Measurements from ENCODE around the gene TMED7.

The TMED7 gene

GRCh38 chr5:115623658-115624057 is 2.2 kb downstream of the TMED7 start:
- no peak overlapping the region for H3K9ac ChIP-seq (ENCODE audit: low read length)
- no peaks in the 10 kb centered on the region for H3K27me3 ChIP-seq (ENCODE audit: control insufficient read depth, insufficient read depth, low read length)
- H3K4me3 ChIP-seq (ENCODE audit: low read length): peak overlapping the region; percentile 98
- H3K36me3 ChIP-seq (ENCODE audit: control insufficient read depth, insufficient read depth, low read length): no peaks in the 10 kb centered on the region
- no peak overlapping the region for H3K27ac ChIP-seq (ENCODE audit: low read depth, low read length)
- peaks cover 21% of the 10 kb centered on the region for H3K4me1 ChIP-seq (ENCODE audit: control insufficient read depth, insufficient read depth, low read length)

- no peak overlapping the region for H3K4me3 ChIP-seq (ENCODE audit: low read length)
- no peak overlapping the region for H3K9ac ChIP-seq (ENCODE audit: low read length)
- no peaks in the 10 kb centered on the region for H3K36me3 ChIP-seq (ENCODE audit: control insufficient read depth, insufficient read depth, low read length)
- no peak overlapping the region for H3K27ac ChIP-seq (ENCODE audit: low read depth, low read length)
- peaks cover 18% of the 10 kb centered on the region for H3K4me1 ChIP-seq (ENCODE audit: control insufficient read depth, insufficient read depth, low read length)
- H3K27me3 ChIP-seq (ENCODE audit: control insufficient read depth, insufficient read depth, low read length): no peaks in the 10 kb centered on the region
Observed at GRCh38 chr5:115621365-115621900, 4.4 kb downstream of the TMED7 start.

- H3K36me3 ChIP-seq (ENCODE audit: control insufficient read depth, insufficient read depth, low read length): peaks cover 3% of the 10 kb centered on the region
- no peak overlapping the region for H3K4me3 ChIP-seq (ENCODE audit: low read length)
- H3K27ac ChIP-seq (ENCODE audit: low read depth, low read length): no peak overlapping the region
- H3K4me1 ChIP-seq (ENCODE audit: control insufficient read depth, insufficient read depth, low read length): no peaks in the 10 kb centered on the region
- no peak overlapping the region for H3K9ac ChIP-seq (ENCODE audit: low read length)
- H3K27me3 ChIP-seq (ENCODE audit: control insufficient read depth, insufficient read depth, low read length): no peaks in the 10 kb centered on the region
Observed at GRCh38 chr5:115616892-115617291, 8.9 kb downstream of the TMED7 start.

- Histone ChIP-seq H3K27ac (ENCODE audit: low read depth, low read length) (no peak overlapping the region), H3K4me3 (ENCODE audit: low read length) (no peak overlapping the region), H3K27me3 (ENCODE audit: control insufficient read depth, insufficient read depth, low read length) (no peaks in the 10 kb centered on the region), H3K4me1 (ENCODE audit: control insufficient read depth, insufficient read depth, low read length) (no peaks in the 10 kb centered on the region), H3K36me3 (ENCODE audit: control insufficient read depth, insufficient read depth, low read length) (peaks cover 3% of the 10 kb centered on the region), H3K9ac (ENCODE audit: low read length) (no peak overlapping the region)
Observed at GRCh38 chr5:115616472-115616871, 9.4 kb downstream of the TMED7 start.

- H3K36me3 ChIP-seq (ENCODE audit: control insufficient read depth, insufficient read depth, low read length): peaks cover 3% of the 10 kb centered on the region
- no peaks in the 10 kb centered on the region for H3K27me3 ChIP-seq (ENCODE audit: control insufficient read depth, insufficient read depth, low read length)
- no peak overlapping the region for H3K4me3 ChIP-seq (ENCODE audit: low read length)
- H3K27ac ChIP-seq (ENCODE audit: low read depth, low read length): no peak overlapping the region
- H3K4me1 ChIP-seq (ENCODE audit: control insufficient read depth, insufficient read depth, low read length): no peaks in the 10 kb centered on the region
- no peak overlapping the region for H3K9ac ChIP-seq (ENCODE audit: low read length)
Observed at GRCh38 chr5:115611873-115612272, 14.0 kb downstream of the TMED7 start.

- peaks cover 3% of the 10 kb centered on the region for H3K36me3 ChIP-seq (ENCODE audit: control insufficient read depth, insufficient read depth, low read length)
- peak overlapping the region; percentile 47 for H3K27ac ChIP-seq (ENCODE audit: low read depth, low read length)
- no peaks in the 10 kb centered on the region for H3K27me3 ChIP-seq (ENCODE audit: control insufficient read depth, insufficient read depth, low read length)
- no peak overlapping the region for H3K4me3 ChIP-seq (ENCODE audit: low read length)
- H3K4me1 ChIP-seq (ENCODE audit: control insufficient read depth, insufficient read depth, low read length): peaks cover 2% of the 10 kb centered on the region
- H3K9ac ChIP-seq (ENCODE audit: low read length): no peak overlapping the region
Observed at GRCh38 chr5:115607935-115608334, 17.9 kb downstream of the TMED7 start.

GRCh38 chr5:115605436-115605835 is 20.4 kb downstream of the TMED7 start:
- Histone ChIP-seq H3K36me3 (ENCODE audit: control insufficient read depth, insufficient read depth, low read length) (peaks cover 3% of the 10 kb centered on the region), H3K27me3 (ENCODE audit: control insufficient read depth, insufficient read depth, low read length) (no peaks in the 10 kb centered on the region), H3K4me1 (ENCODE audit: control insufficient read depth, insufficient read depth, low read length) (peaks cover 6% of the 10 kb centered on the region), H3K4me3 (ENCODE audit: low read length) (no peak overlapping the region), H3K27ac (ENCODE audit: low read depth, low read length) (no peak overlapping the region), H3K9ac (ENCODE audit: low read length) (no peak overlapping the region)

GRCh38 chr5:115602591-115603125 is 23.2 kb downstream of the TMED7 start:
- peaks cover 6% of the 10 kb centered on the region for H3K4me1 ChIP-seq (ENCODE audit: control insufficient read depth, insufficient read depth, low read length)
- peak overlapping the region; percentile 85 for H3K27ac ChIP-seq (ENCODE audit: low read depth, low read length)
- no peak overlapping the region for H3K9ac ChIP-seq (ENCODE audit: low read length)
- H3K4me3 ChIP-seq (ENCODE audit: low read length): peak overlapping the region; percentile 82
- peaks cover 3% of the 10 kb centered on the region for H3K36me3 ChIP-seq (ENCODE audit: control insufficient read depth, insufficient read depth, low read length)
- H3K27me3 ChIP-seq (ENCODE audit: control insufficient read depth, insufficient read depth, low read length): no peaks in the 10 kb centered on the region

GRCh38 chr5:115601701-115602590 is 23.9 kb downstream of the TMED7 start, which contains the start of gene TICAM2:
TICAM2 (minus strand) TSS chr5:115602479; CDS start chr5:115581256, 21,223 bp downstream.
- Histone ChIP-seq H3K9ac (ENCODE audit: low read length) (peak within 1 kb of the TSS; percentile 52), H3K27me3 (ENCODE audit: control insufficient read depth, insufficient read depth, low read length) (no peaks in the 10 kb centered on the region), H3K4me1 (ENCODE audit: control insufficient read depth, insufficient read depth, low read length) (peaks cover 6% of the 10 kb centered on the region), H3K36me3 (ENCODE audit: control insufficient read depth, insufficient read depth, low read length) (peaks cover 3% of the 10 kb centered on the region), H3K27ac (ENCODE audit: low read depth, low read length) (peak within 1 kb of the TSS; percentile 85), H3K4me3 (ENCODE audit: low read length) (peak within 1 kb of the TSS; percentile 82)

- Histone ChIP-seq H3K27ac (ENCODE audit: low read depth, low read length) (no peak overlapping the region), H3K27me3 (ENCODE audit: control insufficient read depth, insufficient read depth, low read length) (no peaks in the 10 kb centered on the region), H3K4me1 (ENCODE audit: control insufficient read depth, insufficient read depth, low read length) (peaks cover 6% of the 10 kb centered on the region), H3K36me3 (ENCODE audit: control insufficient read depth, insufficient read depth, low read length) (peaks cover 3% of the 10 kb centered on the region), H3K4me3 (ENCODE audit: low read length) (no peak overlapping the region), H3K9ac (ENCODE audit: low read length) (no peak overlapping the region)
Observed at GRCh38 chr5:115600766-115601165, 25.1 kb downstream of the TMED7 start.

GRCh38 chr5:115599924-115600323 is 25.9 kb downstream of the TMED7 start:
- peaks cover 6% of the 10 kb centered on the region for H3K4me1 ChIP-seq (ENCODE audit: control insufficient read depth, insufficient read depth, low read length)
- H3K9ac ChIP-seq (ENCODE audit: low read length): no peak overlapping the region
- peaks cover 3% of the 10 kb centered on the region for H3K36me3 ChIP-seq (ENCODE audit: control insufficient read depth, insufficient read depth, low read length)
- no peaks in the 10 kb centered on the region for H3K27me3 ChIP-seq (ENCODE audit: control insufficient read depth, insufficient read depth, low read length)
- H3K4me3 ChIP-seq (ENCODE audit: low read length): no peak overlapping the region
- H3K27ac ChIP-seq (ENCODE audit: low read depth, low read length): no peak overlapping the region

GRCh38 chr5:115599502-115599901 is 26.3 kb downstream of the TMED7 start:
- Histone ChIP-seq H3K4me1 (ENCODE audit: control insufficient read depth, insufficient read depth, low read length) (peaks cover 6% of the 10 kb centered on the region), H3K36me3 (ENCODE audit: control insufficient read depth, insufficient read depth, low read length) (peaks cover under 1% of the 10 kb centered on the region), H3K4me3 (ENCODE audit: low read length) (no peak overlapping the region), H3K27ac (ENCODE audit: low read depth, low read length) (no peak overlapping the region), H3K27me3 (ENCODE audit: control insufficient read depth, insufficient read depth, low read length) (no peaks in the 10 kb centered on the region), H3K9ac (ENCODE audit: low read length) (no peak overlapping the region)
